Ovary (tissue), 3 donors: ENCODE data around the gene PROZ.

ENCODE experiments used
- CTCF ChIP-seq, 3 donors: fragments of 450-650 bp in 2 of 3; fragments of 200-600 bp in 1 of 3; IDR thresholded peaks; one replicate each; pipeline versions ENCODE4 v1.5.1 to v1.8.0; 2016 to 2022; ENCODE audit warnings: antibody characterized with exemption in 3 of 3, mild to moderate bottlenecking in 1 of 3
- POLR2A ChIP-seq: fragments of 450-650 bp; IDR thresholded peaks from one replicate; pipeline ENCODE4 v1.6.1; 2017; ENCODE audit warnings: antibody characterized with exemption, mild to moderate bottlenecking, moderate library complexity
- donor health status: DM: no; HTN: no; CAD: no.

DNA sequence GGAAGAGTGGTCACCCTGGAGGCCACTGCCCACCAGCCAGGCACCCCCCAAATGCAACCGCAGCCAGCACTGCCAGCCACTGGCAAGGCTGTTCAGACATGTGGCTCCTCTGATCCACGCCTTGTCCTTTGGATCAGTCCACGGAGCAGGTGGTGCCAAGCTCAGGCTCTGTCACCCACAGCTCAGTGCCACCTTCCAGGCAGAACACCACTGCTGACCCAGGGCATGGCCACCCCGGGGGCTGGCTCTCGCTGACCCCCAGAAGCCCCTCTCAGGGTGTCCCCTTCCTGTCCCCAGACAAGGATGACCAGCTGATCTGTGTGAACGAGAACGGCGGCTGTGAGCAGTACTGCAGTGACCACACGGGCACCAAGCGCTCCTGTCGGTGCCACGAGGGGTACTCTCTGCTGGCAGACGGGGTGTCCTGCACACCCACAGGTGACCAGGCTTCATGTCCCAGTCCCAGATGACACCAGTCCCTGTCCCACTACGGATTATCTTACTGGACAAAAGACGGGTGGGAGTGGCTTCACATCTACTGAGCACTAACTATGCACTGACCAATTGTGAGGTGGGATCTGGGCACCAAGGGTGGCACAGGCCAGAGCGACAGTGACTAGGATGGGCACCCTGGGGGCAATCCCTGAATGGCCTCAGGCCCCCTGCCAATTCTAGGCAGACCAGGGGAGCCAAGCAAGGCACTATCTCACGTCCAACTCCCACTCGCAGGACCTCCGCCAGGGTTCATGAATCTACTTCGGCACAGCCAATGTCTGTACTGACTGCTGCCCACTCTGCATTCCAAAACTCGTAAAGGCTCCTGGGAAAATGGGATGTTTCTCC lies 42.9 kb upstream of the PROZ start:
- no peak for TF ChIP-seq CTCF (IDR thresholded peaks at IDR 0.05)
- TF ChIP-seq POLR2A = no peak
